OCI-LY7 (cell line): ENCODE data around the gene ZDHHC21. TPM values are rescaled to one million over a fixed set of nuclear protein-coding genes. Genes with fewer than 3 reads are reported as not detected.

ENCODE experiments used
- BruUV-seq: library from RNA; stranded (reverse); fragments of 400-500 nt; replicated peaks from 2 replicates; lab custom pipeline; 2021; lab: Mats Ljungman, UMichigan
- CTCF ChIA-PET: fragments of 300-600 bp; sonication (Branson Sonifier 250); formaldehyde crosslinking; loops from one replicate; lab custom pipeline; 2022; ENCODE audit warnings: antibody characterized with exemption; ENCODE audit not compliant: unreplicated experiment; lab: Charles Lee
- POLR2A ChIA-PET: fragments of 300-600 bp; sonication (Branson Sonifier 250); formaldehyde crosslinking; loops from one replicate; lab custom pipeline; 2022; ENCODE audit warnings: antibody characterized with exemption; lab: Charles Lee
- DNase-seq: peaks from one replicate; pipeline ENCODE4 v3.0.0-alpha.2; 2015; ENCODE audit warnings: low spot score
- H2AFZ ChIP-seq: fragments of 200-600 bp; sonication (generic), shearing (Covaris generic); 2 replicates; pipeline ENCODE4 v1.6.1; 2014; ENCODE audit warnings: mild to moderate bottlenecking, antibody characterized with exemption, low read length, moderate library complexity
- H3K27ac ChIP-seq: fragments of 200-600 bp; sonication (generic); 2 replicates; pipeline ENCODE4 v1.5.1; 2014; ENCODE audit warnings: mixed run types, low read depth, mild to moderate bottlenecking, moderate library complexity, low read length, inconsistent platforms; ENCODE audit not compliant: poor library complexity, severe bottlenecking
- H3K36me3 ChIP-seq: fragments of 200-600 bp; sonication (generic); 2 replicates; pipeline ENCODE4 v1.6.1; 2014; ENCODE audit warnings: mild to moderate bottlenecking, antibody characterized with exemption, low read length, moderate library complexity, mixed read lengths; ENCODE audit not compliant: insufficient read depth
- H3K4me1 ChIP-seq: fragments of 200-600 bp; sonication (generic); 2 replicates; pipeline ENCODE4 v1.5.1; 2014; ENCODE audit warnings: mild to moderate bottlenecking, low read length; ENCODE audit not compliant: insufficient read depth, poor library complexity, severe bottlenecking
- H3K4me2 ChIP-seq: fragments of 200-600 bp; sonication (generic); 2 replicates; pipeline ENCODE4 v1.6.1; 2014; ENCODE audit warnings: mild to moderate bottlenecking, low read length
- H3K4me3 ChIP-seq: fragments of 200-600 bp; sonication (generic); 2 replicates; pipeline ENCODE4 v1.5.1; 2014; ENCODE audit warnings: mild to moderate bottlenecking, low read depth, low read length; ENCODE audit not compliant: poor library complexity, severe bottlenecking
- H3K79me2 ChIP-seq: fragments of 200-600 bp; sonication (generic); 2 replicates; pipeline ENCODE4 v1.6.1; 2016; ENCODE audit warnings: low read depth, mild to moderate bottlenecking, low read length, moderate library complexity, mixed read lengths; ENCODE audit not compliant: insufficient read depth
- H3K9me2 ChIP-seq: fragments of 200-600 bp; sonication (generic); 2 replicates; pipeline ENCODE4 v1.6.1; 2016; ENCODE audit warnings: mild to moderate bottlenecking, low read length, mixed read lengths; ENCODE audit not compliant: insufficient read depth
- H3K9me3 ChIP-seq: fragments of 200-600 bp; sonication (generic); 2 replicates; pipeline ENCODE4 v1.6.1; 2014; ENCODE audit warnings: mild to moderate bottlenecking, mixed run types, low read length, mixed read lengths
- H4K20me1 ChIP-seq: fragments of 200-600 bp; sonication (generic); 2 replicates; pipeline ENCODE4 v1.6.1; 2014; ENCODE audit warnings: mild to moderate bottlenecking, antibody characterized with exemption, low read length, moderate library complexity, mixed read lengths; ENCODE audit not compliant: insufficient read depth
- EZH2phosphoT487 ChIP-seq: fragments of 200-600 bp; sonication (generic); IDR thresholded peaks from 2 replicates; pipeline ENCODE4 v1.6.1; 2018; ENCODE audit warnings: low read depth, borderline replicate concordance, mild to moderate bottlenecking, mixed run types, antibody characterized with exemption, low read length, moderate library complexity, mixed read lengths
- intact Hi-C: fragments of 100-400 bp; cut with micrococcal nuclease; formaldehyde crosslinking; loops from one replicate; pipeline ENCODE4 v1.10.0; 2022; ENCODE audit not compliant: unreplicated experiment
- total RNA-seq, 2 experiments: library from RNA; depleted of rRNA in 1 of 2; stranded (reverse); fragments of >200 nt in 1 of 2; shearing (Covaris generic) in 1 of 2; gene quantifications; 2 replicates each; pipeline ENCODE4 v1.2.3, GENCODE V29; 2014 to 2022
- TF ChIP-seq, protein P1 (sequence below): fragments of 200-600 bp; sonication (generic); conservative IDR thresholded peaks from 2 replicates; pipeline ENCODE4 v1.5.1; 2014; ENCODE audit warnings: mild to moderate bottlenecking, antibody characterized with exemption, low read length, moderate library complexity, mixed read lengths

Gene ZDHHC21
- total RNA-seq, 2 experiments from 2014 or later: 13.0 to 16.2 TPM

DNA sequence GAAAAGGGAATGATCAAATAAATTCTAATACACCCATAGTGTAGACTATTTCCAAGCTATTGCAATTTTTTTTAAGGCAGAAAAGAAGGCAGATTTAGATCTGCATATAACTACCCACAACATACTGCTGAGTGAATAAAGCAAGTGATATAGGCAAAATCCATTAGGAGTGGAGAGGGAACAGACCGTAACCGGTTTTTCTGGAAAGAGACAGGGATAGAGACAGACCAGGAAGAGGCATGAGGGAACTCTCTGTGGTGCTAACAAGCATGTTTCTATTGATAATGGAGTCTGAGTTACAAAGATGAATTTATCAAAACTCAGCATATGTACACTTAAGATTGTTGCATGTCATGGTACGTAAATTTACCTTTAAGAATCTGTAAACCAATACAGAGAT is 14.5 kb downstream of the ZDHHC21 start:
- TF ChIP-seq EZH2phosphoT487: no peak
- TF ChIP-seq, protein P1, sequence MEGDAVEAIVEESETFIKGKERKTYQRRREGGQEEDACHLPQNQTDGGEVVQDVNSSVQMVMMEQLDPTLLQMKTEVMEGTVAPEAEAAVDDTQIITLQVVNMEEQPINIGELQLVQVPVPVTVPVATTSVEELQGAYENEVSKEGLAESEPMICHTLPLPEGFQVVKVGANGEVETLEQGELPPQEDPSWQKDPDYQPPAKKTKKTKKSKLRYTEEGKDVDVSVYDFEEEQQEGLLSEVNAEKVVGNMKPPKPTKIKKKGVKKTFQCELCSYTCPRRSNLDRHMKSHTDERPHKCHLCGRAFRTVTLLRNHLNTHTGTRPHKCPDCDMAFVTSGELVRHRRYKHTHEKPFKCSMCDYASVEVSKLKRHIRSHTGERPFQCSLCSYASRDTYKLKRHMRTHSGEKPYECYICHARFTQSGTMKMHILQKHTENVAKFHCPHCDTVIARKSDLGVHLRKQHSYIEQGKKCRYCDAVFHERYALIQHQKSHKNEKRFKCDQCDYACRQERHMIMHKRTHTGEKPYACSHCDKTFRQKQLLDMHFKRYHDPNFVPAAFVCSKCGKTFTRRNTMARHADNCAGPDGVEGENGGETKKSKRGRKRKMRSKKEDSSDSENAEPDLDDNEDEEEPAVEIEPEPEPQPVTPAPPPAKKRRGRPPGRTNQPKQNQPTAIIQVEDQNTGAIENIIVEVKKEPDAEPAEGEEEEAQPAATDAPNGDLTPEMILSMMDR: no peak
- no peak for DNase-seq
- H3K79me2 ChIP-seq: peaks cover 53% of the 10 kb centered on the region; the same call in 1 of the 2 replicates
- H4K20me1 ChIP-seq: peaks cover 13% of the 10 kb centered on the region; the same call in 1 of the 2 replicates
- H3K4me1 ChIP-seq: no peaks in the 10 kb centered on the region
- H3K27ac ChIP-seq: no peak overlapping the region
- ChIA-PET POLR2A (no interaction called here), CTCF (no interaction called here)
- no peaks in the 10 kb centered on the region; the same call in 1 of the 2 replicates for H3K9me2 ChIP-seq
- H2AFZ ChIP-seq: no peak overlapping the region
- no peak overlapping the region for H3K4me3 ChIP-seq
- BruUV-seq: no TSS peak
- no peak overlapping the region for H3K4me2 ChIP-seq
- no peaks in the 10 kb centered on the region for H3K9me3 ChIP-seq
- H3K36me3 ChIP-seq: peaks cover 80% of the 10 kb centered on the region
- intact Hi-C loops: no loop called here

DNA sequence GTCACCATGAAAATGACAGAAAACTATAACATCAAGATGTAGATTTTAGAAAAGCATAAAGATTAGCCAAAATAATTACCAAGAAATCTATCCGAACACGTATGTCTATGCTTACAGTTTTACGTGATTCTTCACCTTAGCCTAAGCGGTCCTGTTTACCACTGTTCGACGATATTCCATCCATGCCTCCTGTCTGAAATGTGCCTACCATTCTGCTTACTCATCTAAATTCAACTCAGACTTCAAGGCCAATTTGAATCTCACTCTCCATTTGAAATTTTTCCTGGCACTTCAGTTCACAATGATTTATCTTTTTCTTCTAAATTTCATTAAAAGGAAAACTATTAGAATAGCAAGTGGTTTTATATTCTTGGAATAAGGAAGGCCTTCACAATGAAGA is 15.4 kb downstream of the ZDHHC21 start:
- Histone ChIP-seq H4K20me1 (peaks cover 13% of the 10 kb centered on the region; the same call in 1 of the 2 replicates), H3K4me3 (no peak overlapping the region), H3K79me2 (peaks cover 62% of the 10 kb centered on the region; the same call in 1 of the 2 replicates), H3K9me3 (no peaks in the 10 kb centered on the region), H3K36me3 (peaks cover 81% of the 10 kb centered on the region), H3K27ac (no peak overlapping the region), H2AFZ (no peak overlapping the region), H3K9me2 (no peaks in the 10 kb centered on the region; the same call in 1 of the 2 replicates), H3K4me2 (no peak overlapping the region), H3K4me1 (no peaks in the 10 kb centered on the region)
- BruUV-seq: no TSS peak
- intact Hi-C loops: no loop called here
- no peak for DNase-seq
- ChIA-PET CTCF (no interaction called here), POLR2A (interaction anchor here (3.7 kb wide), 1 partner anchor 10 kb away, joined by 15 read pairs; no protein-coding TSS in a partner anchor)
- TF ChIP-seq, protein P1: no peak
- no peak for TF ChIP-seq EZH2phosphoT487

DNA sequence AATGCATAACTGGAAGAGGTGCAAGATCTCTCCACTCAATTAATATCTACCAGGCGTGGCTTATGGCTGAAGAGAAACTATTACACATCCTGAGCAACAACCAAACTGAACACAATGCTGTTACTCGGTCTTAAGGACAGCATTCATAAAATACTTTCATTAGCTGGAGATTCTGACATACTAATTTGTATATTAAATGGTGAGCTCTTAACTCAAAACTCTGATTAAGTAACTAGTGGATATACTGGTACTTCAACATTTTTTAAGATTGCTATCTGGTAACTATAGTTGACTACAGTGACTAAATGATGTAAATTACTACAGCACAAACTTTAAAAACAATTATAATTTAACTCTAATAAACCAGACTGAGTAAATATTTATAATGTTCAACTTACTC is 15.8 kb downstream of the ZDHHC21 start:
- Histone ChIP-seq H3K36me3 (peaks cover 80% of the 10 kb centered on the region), H3K4me1 (no peaks in the 10 kb centered on the region), H2AFZ (no peak overlapping the region), H3K9me2 (no peaks in the 10 kb centered on the region; the same call in 1 of the 2 replicates), H3K9me3 (no peaks in the 10 kb centered on the region), H3K4me3 (no peak overlapping the region), H3K79me2 (peaks cover 64% of the 10 kb centered on the region; the same call in 1 of the 2 replicates), H3K27ac (no peak overlapping the region), H4K20me1 (peaks cover 13% of the 10 kb centered on the region; the same call in 1 of the 2 replicates), H3K4me2 (no peak overlapping the region)
- TF ChIP-seq, protein P1: no peak
- TF ChIP-seq EZH2phosphoT487: no peak
- POLR2A ChIA-PET: interaction anchor here (1.0 to 3.7 kb wide), 2 partner anchors 10 to 14 kb away, joined by 3 to 15 read pairs; no protein-coding TSS in a partner anchor
- no peak for DNase-seq
- intact Hi-C loops: no loop called here
- BruUV-seq: no TSS peak
- CTCF ChIA-PET: no interaction called here
